ENCODE measurements around the gene TTC19.

Gene TTC19

DNA sequence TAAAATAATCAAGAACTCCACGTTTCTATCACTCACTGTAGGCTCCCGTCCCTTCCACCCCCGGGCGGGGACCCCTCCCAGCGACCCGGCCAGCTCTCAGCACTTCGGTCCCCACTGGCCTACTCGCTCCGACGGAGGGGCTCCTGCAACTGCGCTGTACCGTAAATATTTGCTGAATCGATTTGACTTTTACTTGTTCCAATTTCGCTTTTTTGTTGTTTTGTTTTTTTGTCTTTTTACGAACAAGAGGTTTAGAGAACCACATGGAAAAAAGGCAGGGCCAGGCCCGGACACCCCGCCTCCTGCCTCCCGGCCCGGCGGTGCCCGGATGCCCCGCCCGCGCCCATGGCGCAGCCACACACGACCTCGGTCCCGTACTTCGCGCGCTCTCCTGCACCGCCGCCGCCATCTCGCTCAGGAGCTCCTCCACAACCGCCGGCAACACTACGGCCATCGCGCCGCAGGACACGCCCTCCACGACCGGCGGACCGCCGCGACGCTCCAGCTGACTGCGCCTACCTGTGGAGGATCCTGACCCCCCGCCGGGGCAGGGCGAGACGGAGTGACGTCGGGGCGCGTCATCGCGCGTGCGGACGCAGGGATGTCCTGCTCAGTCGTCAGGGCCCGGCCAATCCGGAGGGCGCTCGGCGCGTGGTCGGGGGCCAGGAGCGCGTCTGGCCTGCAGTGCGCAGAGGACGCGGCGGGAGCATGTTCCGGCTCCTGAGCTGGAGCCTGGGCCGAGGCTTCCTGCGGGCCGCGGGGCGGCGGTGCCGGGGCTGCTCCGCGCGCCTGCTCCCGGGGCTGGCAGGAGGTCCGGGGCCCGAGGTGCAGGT is at the start of gene TTC19, which contains the start of gene ZSWIM7 (continued):
- no peak for TF ChIP-seq ZNF23 (tag by site-specific recombination; IDR thresholded peaks at IDR 0.05; ENCODE audit: borderline replicate concordance)
- peak; percentile 75 for TF ChIP-seq ZFP37 (tag by site-specific recombination; IDR thresholded peaks at IDR 0.05)
- no peak for TF ChIP-seq ZNF621 (tag by site-specific recombination; IDR thresholded peaks at IDR 0.05)
- no peak for TF ChIP-seq ZNF530 (tag by site-specific recombination; IDR thresholded peaks at IDR 0.05; ENCODE audit: low read depth)
- TF ChIP-seq, protein P1, sequence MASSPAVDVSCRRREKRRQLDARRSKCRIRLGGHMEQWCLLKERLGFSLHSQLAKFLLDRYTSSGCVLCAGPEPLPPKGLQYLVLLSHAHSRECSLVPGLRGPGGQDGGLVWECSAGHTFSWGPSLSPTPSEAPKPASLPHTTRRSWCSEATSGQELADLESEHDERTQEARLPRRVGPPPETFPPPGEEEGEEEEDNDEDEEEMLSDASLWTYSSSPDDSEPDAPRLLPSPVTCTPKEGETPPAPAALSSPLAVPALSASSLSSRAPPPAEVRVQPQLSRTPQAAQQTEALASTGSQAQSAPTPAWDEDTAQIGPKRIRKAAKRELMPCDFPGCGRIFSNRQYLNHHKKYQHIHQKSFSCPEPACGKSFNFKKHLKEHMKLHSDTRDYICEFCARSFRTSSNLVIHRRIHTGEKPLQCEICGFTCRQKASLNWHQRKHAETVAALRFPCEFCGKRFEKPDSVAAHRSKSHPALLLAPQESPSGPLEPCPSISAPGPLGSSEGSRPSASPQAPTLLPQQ (tag by site-specific recombination; IDR thresholded peaks at IDR 0.05): peak; percentile 70
- peak; percentile 86; the same call in 1 of the 2 replicates for TF ChIP-seq ZNF391 (tag by site-specific recombination; IDR thresholded peaks at IDR 0.05; ENCODE audit: borderline replicate concordance, low read depth)
- TF ChIP-seq ZNF133 (tag by site-specific recombination; IDR thresholded peaks at IDR 0.05): no peak
- TF ChIP-seq, protein P2, sequence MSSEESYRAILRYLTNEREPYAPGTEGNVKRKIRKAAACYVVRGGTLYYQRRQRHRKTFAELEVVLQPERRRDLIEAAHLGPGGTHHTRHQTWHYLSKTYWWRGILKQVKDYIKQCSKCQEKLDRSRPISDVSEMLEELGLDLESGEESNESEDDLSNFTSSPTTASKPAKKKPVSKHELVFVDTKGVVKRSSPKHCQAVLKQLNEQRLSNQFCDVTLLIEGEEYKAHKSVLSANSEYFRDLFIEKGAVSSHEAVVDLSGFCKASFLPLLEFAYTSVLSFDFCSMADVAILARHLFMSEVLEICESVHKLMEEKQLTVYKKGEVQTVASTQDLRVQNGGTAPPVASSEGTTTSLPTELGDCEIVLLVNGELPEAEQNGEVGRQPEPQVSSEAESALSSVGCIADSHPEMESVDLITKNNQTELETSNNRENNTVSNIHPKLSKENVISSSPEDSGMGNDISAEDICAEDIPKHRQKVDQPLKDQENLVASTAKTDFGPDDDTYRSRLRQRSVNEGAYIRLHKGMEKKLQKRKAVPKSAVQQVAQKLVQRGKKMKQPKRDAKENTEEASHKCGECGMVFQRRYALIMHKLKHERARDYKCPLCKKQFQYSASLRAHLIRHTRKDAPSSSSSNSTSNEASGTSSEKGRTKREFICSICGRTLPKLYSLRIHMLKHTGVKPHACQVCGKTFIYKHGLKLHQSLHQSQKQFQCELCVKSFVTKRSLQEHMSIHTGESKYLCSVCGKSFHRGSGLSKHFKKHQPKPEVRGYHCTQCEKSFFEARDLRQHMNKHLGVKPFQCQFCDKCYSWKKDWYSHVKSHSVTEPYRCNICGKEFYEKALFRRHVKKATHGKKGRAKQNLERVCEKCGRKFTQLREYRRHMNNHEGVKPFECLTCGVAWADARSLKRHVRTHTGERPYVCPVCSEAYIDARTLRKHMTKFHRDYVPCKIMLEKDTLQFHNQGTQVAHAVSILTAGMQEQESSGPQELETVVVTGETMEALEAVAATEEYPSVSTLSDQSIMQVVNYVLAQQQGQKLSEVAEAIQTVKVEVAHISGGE (tag by site-specific recombination; conservative IDR thresholded peaks at IDR 0.05; ENCODE audit: low read depth): peak; percentile 57
- TF ChIP-seq ZNF558 (tag by site-specific recombination; IDR thresholded peaks at IDR 0.05): no peak
- no peak for TF ChIP-seq BCL6B (tag by site-specific recombination; IDR thresholded peaks at IDR 0.05)
- no peak for TF ChIP-seq ZNF223 (tag by site-specific recombination; IDR thresholded peaks at IDR 0.05)
- no peak for TF ChIP-seq ZNF202 (tag by site-specific recombination; IDR thresholded peaks at IDR 0.05; ENCODE audit: borderline replicate concordance)
- no peak for TF ChIP-seq ZNF366 (tag by site-specific recombination; conservative IDR thresholded peaks at IDR 0.05)
- no peak for TF ChIP-seq ZNF776 (tag by site-specific recombination; IDR thresholded peaks at IDR 0.05; ENCODE audit: borderline replicate concordance)
- TF ChIP-seq ZNF843 (tag by site-specific recombination; IDR thresholded peaks at IDR 0.05): peak; percentile 63
- no peak for TF ChIP-seq ZNF292 (tag by site-specific recombination; IDR thresholded peaks at IDR 0.05; ENCODE audit: borderline replicate concordance, low read depth)
- TF ChIP-seq ZNF239 (tag by site-specific recombination; IDR thresholded peaks at IDR 0.05): no peak
- TF ChIP-seq ZBTB8A (tag by site-specific recombination; IDR thresholded peaks at IDR 0.05): peak; percentile 79
- peak; percentile 92 for TF ChIP-seq KLF1 (tag by site-specific recombination; IDR thresholded peaks at IDR 0.05)
- TF ChIP-seq ZNF341 (tag by site-specific recombination; IDR thresholded peaks at IDR 0.05; ENCODE audit: low read depth): no peak
- TF ChIP-seq ZNF114 (tag by site-specific recombination; IDR thresholded peaks at IDR 0.05): no peak
- no peak for TF ChIP-seq ZNF830 (tag by site-specific recombination; IDR thresholded peaks at IDR 0.05; ENCODE audit: low read depth)
- no peak for TF ChIP-seq ZNF473 (tag by site-specific recombination; IDR thresholded peaks at IDR 0.05)
- TF ChIP-seq ZNF274 (IDR thresholded peaks at IDR 0.05; ENCODE audit: low read length): no peak
- TF ChIP-seq ZNF274 (tag by site-specific recombination; IDR thresholded peaks at IDR 0.05; ENCODE audit: borderline replicate concordance): no peak
- TF ChIP-seq PRDM4 (tag by site-specific recombination; IDR thresholded peaks at IDR 0.05): peak; percentile 47; the same call in 1 of the 2 replicates
- TF ChIP-seq PRDM1 (tag by site-specific recombination; IDR thresholded peaks at IDR 0.05): peak; percentile 83
- TF ChIP-seq ZNF169 (tag by site-specific recombination; IDR thresholded peaks at IDR 0.05): no peak
- TF ChIP-seq IKZF3 (tag by site-specific recombination; IDR thresholded peaks at IDR 0.05): peak; percentile 66; the same call in 1 of the 2 replicates
- TF ChIP-seq, protein P3, sequence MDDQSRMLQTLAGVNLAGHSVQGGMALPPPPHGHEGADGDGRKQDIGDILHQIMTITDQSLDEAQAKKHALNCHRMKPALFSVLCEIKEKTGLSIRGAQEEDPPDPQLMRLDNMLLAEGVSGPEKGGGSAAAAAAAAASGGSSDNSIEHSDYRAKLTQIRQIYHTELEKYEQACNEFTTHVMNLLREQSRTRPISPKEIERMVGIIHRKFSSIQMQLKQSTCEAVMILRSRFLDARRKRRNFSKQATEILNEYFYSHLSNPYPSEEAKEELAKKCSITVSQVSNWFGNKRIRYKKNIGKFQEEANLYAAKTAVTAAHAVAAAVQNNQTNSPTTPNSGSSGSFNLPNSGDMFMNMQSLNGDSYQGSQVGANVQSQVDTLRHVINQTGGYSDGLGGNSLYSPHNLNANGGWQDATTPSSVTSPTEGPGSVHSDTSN (CRISPR knock-in tag; IDR thresholded peaks at IDR 0.05): peak; percentile 97
- TF ChIP-seq ZNF132 (tag by site-specific recombination; IDR thresholded peaks at IDR 0.05; ENCODE audit: borderline replicate concordance): no peak
